NCI-H1436 treated with DMSO at 0.1 percent for 48 hours (cell line): ENCODE results near the gene FAM216A.
A peak's percentile ranks its signal among the peaks of the same experiment; 100 is the strongest.
"Not testable (repeated sequence)": the region's sequence is repeated elsewhere in the genome, so short reads cannot be mapped to it uniquely, and the experiment has no call there.

ENCODE experiments used
- DNase-seq: peaks from one replicate; lab custom pipeline; 2025; lab: John Stamatoyannopoulos, UW

FAM216A gene

GRCh38 chr12:110501399-110501751 is 32.7 kb downstream of the FAM216A start:
- no peak for DNase-seq

- peak; percentile 93 for DNase-seq
Measured at GRCh38 chr12:110501752-110502738, 33.4 kb downstream of the FAM216A start, which contains the start of the genes RAD9B and VPS29. TSS of gene RAD9B (plus strand) at chr12:110502331. CDS start at chr12:110502338, 7 bp downstream. TSS of gene VPS29 (minus strand) at chr12:110502111. CDS start at chr12:110502051, 60 bp downstream.

- DNase-seq, result no peak
Measured at GRCh38 chr12:110503432-110503831, 34.8 kb downstream of the FAM216A start.

GRCh38 chr12:110505332-110505731 is 36.7 kb downstream of the FAM216A start:
- no peak for DNase-seq

- no peak for DNase-seq
Measured at GRCh38 chr12:110508071-110508586, 39.5 kb downstream of the FAM216A start.

GRCh38 chr12:110513842-110514241 is 45.2 kb downstream of the FAM216A start:
- DNase-seq, result no peak

- no peak for DNase-seq
Measured at GRCh38 chr12:110514363-110514762, 45.7 kb downstream of the FAM216A start.

- no peak for DNase-seq
Measured at GRCh38 chr12:110516995-110517394, 48.4 kb downstream of the FAM216A start.

- not testable (repeated sequence) for DNase-seq
Measured at GRCh38 chr12:110518014-110518413, 49.4 kb downstream of the FAM216A start.

- DNase-seq, result not testable (repeated sequence)
Measured at GRCh38 chr12:110520876-110521712, 52.4 kb downstream of the FAM216A start.

GRCh38 chr12:110528277-110528839 is 59.7 kb downstream of the FAM216A start:
- no peak for DNase-seq

- no peak for DNase-seq
Measured at GRCh38 chr12:110530511-110530910, 61.9 kb downstream of the FAM216A start.

- no peak for DNase-seq
Measured at GRCh38 chr12:110531741-110532333, 63.2 kb downstream of the FAM216A start.

- no peak for DNase-seq
Measured at GRCh38 chr12:110532644-110533043, 64.0 kb downstream of the FAM216A start.

GRCh38 chr12:110533607-110534006 is 65.0 kb downstream of the FAM216A start:
- no peak for DNase-seq

GRCh38 chr12:110534811-110535210 is 66.2 kb downstream of the FAM216A start:
- no peak for DNase-seq

- DNase-seq, result no peak
Measured at GRCh38 chr12:110536834-110537604, 68.4 kb downstream of the FAM216A start.

- no peak for DNase-seq
Measured at GRCh38 chr12:110537605-110538409, 69.2 kb downstream of the FAM216A start.

- DNase-seq, result no peak
Measured at GRCh38 chr12:110538869-110539622, 70.4 kb downstream of the FAM216A start.
